ENCODE measurements around the gene MSRB1. TPM values are rescaled to one million over a fixed set of nuclear protein-coding genes. Genes with fewer than 3 reads are reported as not detected.

The MSRB1 gene
- total and polyA plus RNA-seq, 2 of the 8 experiments (the other 6 are each of a cell fraction or from before 2014, with no cell fraction given), result 28.2 to 51.4 TPM

- TF ChIP-seq GABPA (IDR thresholded peaks at IDR 0.05; ENCODE audit: borderline replicate concordance, insufficient read depth, low read length) (no peak), SUZ12 (IDR thresholded peaks at IDR 0.05; ENCODE audit: low read length) (peak; percentile 25; the same call in 1 of the 2 replicates), EP300 (IDR thresholded peaks at IDR 0.05; ENCODE audit: borderline replicate concordance in 1 of 2, low read depth in 2 of 2, low read length in 2 of 2) (no peak), SP4 (IDR thresholded peaks at IDR 0.05; ENCODE audit: low read length) (no peak), RNF2 (IDR thresholded peaks at IDR 0.05; ENCODE audit: borderline replicate concordance, low read depth, low read length, missing control alignments, poor library complexity, severe bottlenecking) (no peak)
Observed at GRCh38 chr16:1989209-1990100, 46.5 kb upstream of the MSRB1 start, which contains the start of gene SYNGR3 (continued).

All from H1 (cell line).